GM10266 (cell line): ENCODE results near the gene ZFP90.

ENCODE experiments used
- DNase-seq: peaks from one replicate; pipeline ENCODE4 v3.0.0; 2012; ENCODE audit errors: extremely low spot score
- CTCF ChIP-seq: IDR thresholded peaks from 2 replicates; pipeline ENCODE4 v1.5.1; 2012; ENCODE audit warnings: mild to moderate bottlenecking, low read depth; ENCODE audit not compliant: control insufficient read depth, insufficient read depth; ENCODE audit errors: missing control alignments

Gene ZFP90

GRCh38 chr16:68538880-68539701 lies at the start of gene ZFP90:
Gene ZFP90, plus strand, starts transcription at chr16:68539291. Its CDS starts 502 bp downstream, at chr16:68539793.
- no peak for TF ChIP-seq CTCF
- peak; percentile 96 for DNase-seq

DNA sequence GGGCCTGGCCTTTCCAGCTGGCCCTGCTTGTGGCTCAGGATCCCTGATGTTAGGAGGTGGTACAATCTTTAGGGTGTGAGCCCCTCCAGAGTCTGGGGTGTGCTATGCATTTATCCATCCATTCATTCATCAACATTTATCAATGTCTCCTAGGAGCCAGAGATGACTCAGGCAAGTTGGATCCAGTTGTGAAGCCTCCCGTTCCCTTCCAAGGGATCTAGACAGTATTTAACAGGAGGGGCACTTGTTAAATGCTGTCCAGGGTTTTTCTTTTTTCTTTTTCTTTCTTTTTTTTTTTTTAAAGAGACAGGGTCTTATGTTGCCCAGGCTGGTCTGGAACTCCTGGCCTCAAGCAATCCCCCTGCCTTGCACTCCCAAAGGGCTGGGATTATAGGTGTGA lies 48.7 kb upstream of the ZFP90 start:
- no peak for DNase-seq
- no peak for TF ChIP-seq CTCF

GRCh38 chr16:68490829-68491575 lies 48.1 kb upstream of the ZFP90 start:
- no peak for DNase-seq

GRCh38 chr16:68491576-68491950 lies 47.5 kb upstream of the ZFP90 start:
- no peak for TF ChIP-seq CTCF
- no peak for DNase-seq

More at GRCh38 chr16:68490829-68491575, 48.1 kb upstream of the ZFP90 start:
- no peak for TF ChIP-seq CTCF

GRCh38 chr16:68492151-68492542 lies 46.9 kb upstream of the ZFP90 start:
- DNase-seq, result no peak
- no peak for TF ChIP-seq CTCF

GRCh38 chr16:68492543-68493411 lies 46.3 kb upstream of the ZFP90 start:
- DNase-seq, result no peak
- no peak for TF ChIP-seq CTCF
